Thyroid gland (tissue), 4 donors: ENCODE data around the gene ROBO2. TPM values are rescaled to one million over a fixed set of nuclear protein-coding genes. Genes with fewer than 3 reads are reported as not detected.

Experiments used
- DNase-seq, 2 donors: peaks; one replicate each; pipeline ENCODE4 v3.0.0-alpha.2; 2019
- H3K27ac ChIP-seq, 3 donors: fragments of 200-600 bp; sonication (generic); 1 replicate in 2 of 3; 2 replicates in 1 of 3; pipeline ENCODE4 v1.5.1; 2016 to 2019; ENCODE audit warnings: mild to moderate bottlenecking in 1 of 3, moderate library complexity in 1 of 3
- H3K27me3 ChIP-seq: fragments of 200-600 bp; sonication (generic); one replicate; pipeline ENCODE4 v1.5.1; 2019
- H3K36me3 ChIP-seq, 2 donors: fragments of 200-600 bp; sonication (generic); one replicate each; pipeline ENCODE4 v1.5.1; 2016 to 2019
- H3K4me1 ChIP-seq, 2 donors: fragments of 200-600 bp; sonication (generic); one replicate each; pipeline ENCODE4 v1.5.1; 2017 to 2019
- H3K4me3 ChIP-seq, 3 donors: fragments of 200-600 bp; sonication (generic); replicated peaks in 1 of 3; 1 replicate in 2 of 3; 2 replicates in 1 of 3; pipeline ENCODE4 v1.5.1; 2016; ENCODE audit warnings: mild to moderate bottlenecking in 1 of 3
- H3K9me3 ChIP-seq: fragments of 200-600 bp; sonication (generic); one replicate; pipeline ENCODE4 v1.5.1; 2017
- CTCF ChIP-seq, 6 experiments: fragments of 200-600 bp in 3 of 6; fragments of 450-650 bp in 3 of 6; sonication (generic) in 3 of 6; IDR thresholded peaks; one replicate each; pipeline ENCODE4 v1.5.1; 2016 to 2019; ENCODE audit warnings: antibody characterized with exemption in 6 of 6, mild to moderate bottlenecking in 2 of 6, inconsistent platforms in 1 of 6, moderate library complexity in 1 of 6
- POLR2A ChIP-seq, 2 donors: fragments of 450-650 bp; IDR thresholded peaks; one replicate each; pipeline ENCODE4 v1.6.1; 2017; ENCODE audit warnings: antibody characterized with exemption in 2 of 2, mild to moderate bottlenecking in 2 of 2, moderate library complexity in 1 of 2
- WGBS, 2 donors: methylation state at CpG; one replicate each; pipeline ENCODE4 v1.1.5; 2017; 5-methylcytosine and 5-hydroxymethylcytosine counted together
- intact Hi-C: fragments of 100-400 bp; cut with DNase I; formaldehyde crosslinking; loops from one replicate; pipeline ENCODE4 v1.15.1; 2023
- total RNA-seq, 4 donors: library from RNA; depleted of rRNA; stranded (reverse); fragments of >200 nt; gene quantifications; one replicate each; pipeline ENCODE4 v1.2.3, GENCODE V29; 2016

The ROBO2 gene
- total RNA-seq, 4 donors from 2014 or later, result 0.56 to 1.5 TPM; not detected in 2

- Histone ChIP-seq H3K9me3 (no peaks in the 10 kb centered on the region), H3K27me3 (no peaks in the 10 kb centered on the region), H3K4me3 (no peak overlapping the region), H3K36me3 (no peaks in the 10 kb centered on the region), H3K27ac (no peak overlapping the region), H3K4me1 (no peaks in the 10 kb centered on the region)
- intact Hi-C loops, result no loop called here
- DNase-seq, result no peak
- WGBS, 2 donors, result 72% methylated on average over 7 of the region's 7 CpGs
- TF ChIP-seq CTCF (IDR thresholded peaks at IDR 0.05), result no peak
- no peak for TF ChIP-seq POLR2A (IDR thresholded peaks at IDR 0.05)
Measured at GRCh38 chr3:77146004-77146403, 106.1 kb downstream of the ROBO2 start.

- Histone ChIP-seq H3K9me3 (no peaks in the 10 kb centered on the region), H3K27me3 (no peaks in the 10 kb centered on the region), H3K27ac (no peak overlapping the region), H3K4me3 (no peak overlapping the region), H3K36me3 (no peaks in the 10 kb centered on the region), H3K4me1 (no peaks in the 10 kb centered on the region)
- intact Hi-C loops, result no loop called here
- TF ChIP-seq CTCF (IDR thresholded peaks at IDR 0.05), result no peak
- no peak for TF ChIP-seq POLR2A (IDR thresholded peaks at IDR 0.05)
- DNase-seq, result no peak
- 68 to 74% methylated on average over 8 of the region's 8 CpGs for WGBS, 2 donors
Measured at GRCh38 chr3:77147836-77148578, 108.1 kb downstream of the ROBO2 start.

DNA sequence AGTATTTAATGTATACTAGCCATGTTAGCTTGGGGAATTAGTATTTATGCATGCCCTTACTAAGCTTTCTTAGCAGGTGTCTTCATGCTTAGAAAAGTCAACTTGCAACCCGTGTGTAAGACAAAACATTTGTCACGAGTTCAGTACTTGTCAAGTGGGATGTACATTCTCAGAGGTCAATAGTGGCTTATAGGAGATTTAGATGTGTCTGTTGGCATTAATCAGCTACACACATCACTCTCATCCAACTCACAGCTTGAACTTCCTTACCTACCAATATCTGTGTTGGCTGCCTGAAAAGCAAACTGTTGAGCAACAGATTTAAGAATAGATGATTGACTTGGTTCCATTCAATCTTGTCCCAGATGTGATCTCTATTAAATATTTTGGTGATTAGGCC, 109.5 kb downstream of the ROBO2 start:
- H3K9me3 ChIP-seq, result no peaks in the 10 kb centered on the region
- no peak overlapping the region for H3K27ac ChIP-seq
- WGBS, 2 donors, result 83 to 84% methylated on average over 2 of the region's 2 CpGs
- no peaks in the 10 kb centered on the region for H3K27me3 ChIP-seq
- H3K4me1 ChIP-seq, result no peaks in the 10 kb centered on the region
- intact Hi-C loops, result no loop called here
- TF ChIP-seq POLR2A (IDR thresholded peaks at IDR 0.05) (no peak), CTCF (IDR thresholded peaks at IDR 0.05) (no peak)
- no peaks in the 10 kb centered on the region for H3K36me3 ChIP-seq
- DNase-seq, result no peak
- H3K4me3 ChIP-seq, result no peak overlapping the region

DNA sequence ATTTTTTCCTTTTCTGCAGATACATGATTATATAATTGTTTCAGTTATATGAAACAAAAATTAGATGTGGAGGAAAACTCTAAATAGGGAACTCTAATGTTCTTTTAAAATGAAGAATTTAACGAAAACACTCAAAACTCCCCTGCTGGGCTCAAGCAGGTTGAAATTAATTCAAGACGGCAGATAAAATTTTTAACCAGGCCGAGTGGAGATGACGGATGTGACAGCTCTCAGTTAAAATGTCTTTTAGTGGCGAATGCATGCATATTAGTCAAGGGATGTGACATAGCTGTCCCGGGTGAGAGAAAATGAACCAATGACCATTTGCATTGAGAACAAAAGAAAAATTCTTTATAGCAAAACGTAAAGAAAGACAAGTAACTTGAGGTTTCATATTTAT, 110.1 kb downstream of the ROBO2 start:
- no peak for DNase-seq
- Histone ChIP-seq H3K4me1 (no peaks in the 10 kb centered on the region), H3K9me3 (no peaks in the 10 kb centered on the region), H3K27ac (no peak overlapping the region), H3K4me3 (no peak overlapping the region), H3K36me3 (no peaks in the 10 kb centered on the region), H3K27me3 (no peaks in the 10 kb centered on the region)
- TF ChIP-seq POLR2A (IDR thresholded peaks at IDR 0.05) (no peak), CTCF (IDR thresholded peaks at IDR 0.05) (no peak)
- WGBS, 2 donors, result 78 to 89% methylated on average over 7 of the region's 7 CpGs
- intact Hi-C loops, result no loop called here

DNA sequence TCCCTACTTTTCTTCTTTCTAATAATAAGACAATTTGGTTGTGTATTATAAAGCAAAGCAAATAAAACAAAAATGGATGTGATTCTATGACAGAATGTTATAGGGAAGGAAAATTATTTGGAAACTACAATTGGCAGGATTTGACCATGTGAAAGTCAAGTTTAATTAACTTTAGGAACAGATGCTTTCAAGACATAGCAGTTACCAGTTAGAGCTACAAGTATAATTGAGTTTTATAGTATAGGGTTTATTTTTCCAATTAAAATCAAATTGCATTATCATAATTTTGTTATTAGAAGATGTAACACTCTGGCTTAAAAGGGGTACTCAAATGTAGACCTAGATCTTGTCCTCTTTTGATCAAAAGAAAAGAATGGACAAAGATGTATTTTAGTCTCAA, 110.9 kb downstream of the ROBO2 start:
- no peaks in the 10 kb centered on the region for H3K4me1 ChIP-seq
- H3K27me3 ChIP-seq, result no peaks in the 10 kb centered on the region
- H3K36me3 ChIP-seq, result no peaks in the 10 kb centered on the region
- no peaks in the 10 kb centered on the region for H3K9me3 ChIP-seq
- intact Hi-C loops, result no loop called here
- no peak overlapping the region for H3K27ac ChIP-seq
- no peak overlapping the region for H3K4me3 ChIP-seq
- no peak for TF ChIP-seq POLR2A (IDR thresholded peaks at IDR 0.05)
- DNase-seq, result no peak
